HFFc6 (cell line): Measurements from ENCODE around the gene DISC1. TPM values are rescaled to one million over a fixed set of nuclear protein-coding genes. Genes with fewer than 3 reads are reported as not detected.

Experiments used
- DNase-seq: peaks from one replicate; pipeline ENCODE4 v3.0.0-alpha.2; 2018
- H3K27ac Mint-ChIP-seq: 2 replicates; pipeline ENCODE4 v1.8.0; 2020; ENCODE audit warnings: mild to moderate bottlenecking, mixed read lengths
- H3K27me3 Mint-ChIP-seq: 2 replicates; pipeline ENCODE4 v1.8.0; 2021; ENCODE audit warnings: mild to moderate bottlenecking, moderate library complexity, mixed read lengths; ENCODE audit not compliant: insufficient read depth
- H3K36me3 Mint-ChIP-seq: 2 replicates; pipeline ENCODE4 v1.8.0; 2021; ENCODE audit warnings: low read depth, mixed read lengths
- H3K4me1 Mint-ChIP-seq: 2 replicates; pipeline ENCODE4 v1.8.0; 2020; ENCODE audit warnings: low read depth, mixed read lengths
- H3K4me3 Mint-ChIP-seq: 2 replicates; pipeline ENCODE4 v1.8.0; 2020; ENCODE audit warnings: mild to moderate bottlenecking, moderate library complexity, mixed read lengths
- H3K9me3 Mint-ChIP-seq: 2 replicates; pipeline ENCODE4 v1.8.0; 2020; ENCODE audit warnings: mild to moderate bottlenecking, mixed read lengths
- total RNA-seq, 6 experiments: library from RNA; stranded (reverse); fragmentation: NEBNext Ultra II Directional; extraction: Animal tissue kit (Norgen Biotek cat#: 25700); gene quantifications; 2 replicates in 1 of 6; 3 replicates in 5 of 6; pipeline ENCODE4 v1.2.3, GENCODE V29; 2021
- TF ChIP-seq, protein P1 (sequence below): fragments of 200-600 bp; sonication (generic); IDR thresholded peaks from 2 replicates; pipeline ENCODE4 v1.5.0; 2021; ENCODE audit warnings: antibody characterized with exemption, mild to moderate bottlenecking

Gene DISC1
- total RNA-seq, 6 experiments from 2014 or later = 1.3 to 4.3 (median 1.9) TPM

DNA sequence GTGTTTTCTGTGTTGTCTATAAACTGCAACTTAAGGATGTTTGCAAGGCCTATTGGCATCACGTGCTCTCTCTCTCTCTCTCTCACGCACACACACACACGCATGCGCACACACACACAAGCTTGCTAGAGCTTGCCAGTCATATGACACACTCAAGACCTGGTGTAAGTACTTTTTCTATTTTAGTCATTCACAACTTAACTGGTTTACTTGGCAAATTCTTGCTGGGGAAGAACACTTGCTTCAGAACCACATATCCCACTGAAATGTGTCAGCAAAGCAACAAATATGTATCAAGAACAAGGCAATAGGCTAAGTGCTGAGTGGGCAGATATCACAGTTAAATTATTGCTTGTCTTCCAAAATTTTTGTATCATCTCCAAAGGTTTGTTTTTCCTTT is 107.8 kb downstream of the DISC1 start:
- Mint-ChIP-seq H3K4me3 (no peak overlapping the region), H3K9me3 (no peaks in the 10 kb centered on the region), H3K27ac (no peak overlapping the region), H3K36me3 (no peaks in the 10 kb centered on the region), H3K4me1 (no peaks in the 10 kb centered on the region), H3K27me3 (no peaks in the 10 kb centered on the region)
- TF ChIP-seq, protein P1, sequence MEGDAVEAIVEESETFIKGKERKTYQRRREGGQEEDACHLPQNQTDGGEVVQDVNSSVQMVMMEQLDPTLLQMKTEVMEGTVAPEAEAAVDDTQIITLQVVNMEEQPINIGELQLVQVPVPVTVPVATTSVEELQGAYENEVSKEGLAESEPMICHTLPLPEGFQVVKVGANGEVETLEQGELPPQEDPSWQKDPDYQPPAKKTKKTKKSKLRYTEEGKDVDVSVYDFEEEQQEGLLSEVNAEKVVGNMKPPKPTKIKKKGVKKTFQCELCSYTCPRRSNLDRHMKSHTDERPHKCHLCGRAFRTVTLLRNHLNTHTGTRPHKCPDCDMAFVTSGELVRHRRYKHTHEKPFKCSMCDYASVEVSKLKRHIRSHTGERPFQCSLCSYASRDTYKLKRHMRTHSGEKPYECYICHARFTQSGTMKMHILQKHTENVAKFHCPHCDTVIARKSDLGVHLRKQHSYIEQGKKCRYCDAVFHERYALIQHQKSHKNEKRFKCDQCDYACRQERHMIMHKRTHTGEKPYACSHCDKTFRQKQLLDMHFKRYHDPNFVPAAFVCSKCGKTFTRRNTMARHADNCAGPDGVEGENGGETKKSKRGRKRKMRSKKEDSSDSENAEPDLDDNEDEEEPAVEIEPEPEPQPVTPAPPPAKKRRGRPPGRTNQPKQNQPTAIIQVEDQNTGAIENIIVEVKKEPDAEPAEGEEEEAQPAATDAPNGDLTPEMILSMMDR = no peak
- no peak for DNase-seq

DNA sequence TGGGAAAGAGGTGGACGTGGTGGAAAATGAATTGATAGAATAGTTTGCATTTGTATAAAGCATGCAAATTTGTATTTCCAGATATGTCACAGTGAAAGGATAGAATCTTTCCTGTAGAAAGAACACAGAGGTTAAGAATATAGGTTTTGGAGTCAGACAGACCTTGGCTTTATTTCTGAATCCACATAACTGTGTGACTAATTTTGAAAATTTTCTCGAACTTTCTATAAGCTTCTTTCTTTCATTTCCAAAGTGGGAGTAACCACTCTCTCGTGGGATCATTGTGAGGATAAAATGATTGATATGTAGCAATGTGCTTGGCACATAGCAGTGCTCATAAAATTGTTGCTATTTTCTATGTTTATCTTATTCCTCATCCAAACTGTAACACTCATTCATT is 108.8 kb downstream of the DISC1 start:
- Mint-ChIP-seq H3K9me3 (no peaks in the 10 kb centered on the region), H3K4me3 (no peak overlapping the region), H3K36me3 (no peaks in the 10 kb centered on the region), H3K27me3 (no peaks in the 10 kb centered on the region), H3K4me1 (no peaks in the 10 kb centered on the region), H3K27ac (no peak overlapping the region)
- DNase-seq = no peak
- TF ChIP-seq, protein P1 = no peak

DNA sequence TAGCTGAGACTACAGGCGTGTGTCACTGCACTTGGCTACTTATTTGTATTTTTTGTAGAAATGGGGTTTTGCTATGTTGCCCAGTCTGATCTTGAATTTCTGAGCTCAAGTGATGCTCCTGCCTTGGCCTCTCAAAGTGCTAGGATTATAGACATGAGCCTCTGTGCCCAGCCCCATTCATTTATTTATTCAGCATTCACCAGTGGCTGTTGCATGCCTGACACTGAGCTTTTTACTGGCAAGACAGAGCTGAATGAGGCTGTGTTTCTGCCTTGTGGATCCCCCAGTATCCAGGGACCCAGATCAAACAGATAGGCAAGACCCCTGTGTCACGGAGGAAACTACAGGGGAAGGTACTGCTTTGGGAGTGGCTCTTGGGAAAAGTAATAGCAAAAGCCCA is 109.4 kb downstream of the DISC1 start:
- no peak overlapping the region for H3K4me3 Mint-ChIP-seq
- no peaks in the 10 kb centered on the region for H3K9me3 Mint-ChIP-seq
- TF ChIP-seq, protein P1 = no peak
- H3K36me3 Mint-ChIP-seq = no peaks in the 10 kb centered on the region
- DNase-seq = no peak
- no peaks in the 10 kb centered on the region for H3K4me1 Mint-ChIP-seq
- H3K27me3 Mint-ChIP-seq = no peaks in the 10 kb centered on the region; the same call in 1 of the 2 replicates
- H3K27ac Mint-ChIP-seq = no peak overlapping the region

DNA sequence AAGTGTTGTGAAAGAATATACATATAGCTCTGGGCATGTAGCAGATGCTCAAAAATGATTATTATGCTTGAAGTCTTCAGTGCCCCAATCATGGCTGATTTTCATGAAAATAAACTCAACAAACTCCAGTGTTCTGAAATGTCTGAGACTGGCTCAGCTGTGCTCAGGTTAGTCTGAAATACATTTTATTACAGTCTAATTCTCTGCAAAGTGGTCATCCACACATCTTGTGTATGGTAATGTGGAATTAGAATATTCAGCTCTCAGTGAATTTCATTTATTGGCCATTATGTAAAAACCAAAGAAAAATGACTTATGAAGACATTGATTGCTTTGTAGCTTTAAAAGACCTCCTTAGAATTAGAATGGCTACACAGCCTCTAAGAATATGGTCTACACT is 109.9 kb downstream of the DISC1 start:
- TF ChIP-seq, protein P1 = no peak
- Mint-ChIP-seq H3K4me3 (no peak overlapping the region), H3K4me1 (no peaks in the 10 kb centered on the region), H3K27ac (no peak overlapping the region), H3K9me3 (no peaks in the 10 kb centered on the region), H3K36me3 (no peaks in the 10 kb centered on the region), H3K27me3 (peaks cover under 1% of the 10 kb centered on the region)
- no peak for DNase-seq

DNA sequence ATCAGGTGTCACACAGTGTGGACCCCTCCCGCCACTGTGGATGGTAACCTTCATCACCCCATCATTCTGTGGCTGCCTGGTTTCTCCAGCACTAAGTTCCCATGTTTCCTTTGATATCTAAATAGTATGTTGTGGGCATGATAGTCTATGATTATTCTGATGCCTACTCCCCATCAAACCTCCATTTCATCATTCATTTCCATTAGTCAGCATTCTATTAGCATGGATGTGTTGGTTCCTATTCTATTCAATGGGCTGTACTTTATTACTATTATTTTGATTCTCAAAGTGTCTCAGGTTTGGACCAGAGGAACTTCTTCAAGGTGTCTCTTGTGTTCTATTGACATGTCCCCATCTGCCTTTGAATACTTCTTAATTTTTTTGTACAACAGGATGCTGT is 112.0 kb downstream of the DISC1 start:
- Mint-ChIP-seq H3K27ac (no peak overlapping the region), H3K27me3 (peaks cover 1% of the 10 kb centered on the region), H3K9me3 (no peaks in the 10 kb centered on the region), H3K4me1 (no peaks in the 10 kb centered on the region), H3K36me3 (no peaks in the 10 kb centered on the region; the same call in 1 of the 2 replicates), H3K4me3 (no peak overlapping the region)
- DNase-seq = no peak
- TF ChIP-seq, protein P1 = no peak

DNA sequence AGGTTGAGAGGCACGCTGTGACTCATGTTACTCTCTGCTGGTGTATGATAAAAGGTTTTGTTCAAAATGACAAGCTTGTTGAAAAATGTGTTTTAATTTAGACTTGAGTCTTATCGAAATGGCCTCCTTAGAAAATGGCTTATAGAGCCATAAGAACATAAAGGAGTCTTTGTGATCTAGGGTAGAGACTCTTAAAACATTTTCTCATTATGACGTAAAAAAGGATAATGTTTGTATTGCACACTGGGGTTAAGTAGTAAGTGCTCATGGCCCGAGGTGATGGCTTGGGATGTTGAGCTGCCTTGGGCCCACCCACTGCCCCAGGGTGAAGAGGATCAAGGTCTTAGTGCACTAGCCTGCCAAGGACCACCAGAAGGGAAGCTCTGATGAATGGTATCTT is 117.4 kb downstream of the DISC1 start:
- TF ChIP-seq, protein P1 = no peak
- Mint-ChIP-seq H3K4me3 (no peak overlapping the region), H3K36me3 (no peaks in the 10 kb centered on the region; the same call in 1 of the 2 replicates), H3K27me3 (peaks cover 1% of the 10 kb centered on the region), H3K27ac (no peak overlapping the region), H3K9me3 (no peaks in the 10 kb centered on the region), H3K4me1 (no peaks in the 10 kb centered on the region)
- DNase-seq = no peak
